Stimulated activated CD8-positive, alpha-beta memory T cell treated with anti-CD3 and anti-CD28 coated beads, Interleukin-4, amount 100 ng/mL, for 24 hours (primary cell): ENCODE data around the gene ZNF83.
A peak's percentile ranks its signal among the peaks of the same experiment; 100 is the strongest.
"Not testable (repeated sequence)": the region's sequence is repeated elsewhere in the genome, so short reads cannot be mapped to it uniquely, and the experiment has no call there.

Experiments used
- DNase-seq: peaks from one replicate; pipeline ENCODE4 v3.0.0-alpha.2; 2020; ENCODE audit warnings: low read depth

ZNF83 gene

GRCh38 chr19:52639996-52640395 lies 1.8 kb upstream of the ZNF83 start:
- DNase-seq = no peak

GRCh38 chr19:52638601-52639000 lies 446 bp upstream of the ZNF83 start:
- DNase-seq = no peak

- DNase-seq = no peak
Observed at GRCh38 chr19:52635786-52636570, 2.2 kb downstream of the ZNF83 start.

- not testable (repeated sequence) for DNase-seq
Observed at GRCh38 chr19:52627441-52627840, 10.7 kb downstream of the ZNF83 start.

- DNase-seq = no peak
Observed at GRCh38 chr19:52626915-52627314, 11.2 kb downstream of the ZNF83 start.

- no peak for DNase-seq
Observed at GRCh38 chr19:52622261-52622660, 15.9 kb downstream of the ZNF83 start.

GRCh38 chr19:52621376-52621775 lies 16.8 kb downstream of the ZNF83 start:
- DNase-seq = no peak

- DNase-seq = no peak
Observed at GRCh38 chr19:52613299-52613906, 24.8 kb downstream of the ZNF83 start.

- DNase-seq = no peak
Observed at GRCh38 chr19:52603558-52604207, 34.5 kb downstream of the ZNF83 start.

- no peak for DNase-seq
Observed at GRCh38 chr19:52602941-52603340, 35.2 kb downstream of the ZNF83 start.

GRCh38 chr19:52601974-52602366 lies 36.2 kb downstream of the ZNF83 start:
- not testable (repeated sequence) for DNase-seq

GRCh38 chr19:52601025-52601973 lies 36.9 kb downstream of the ZNF83 start:
- peak; percentile 94 for DNase-seq

GRCh38 chr19:52600639-52601024 lies 37.5 kb downstream of the ZNF83 start:
- no peak for DNase-seq

- DNase-seq = no peak
Observed at GRCh38 chr19:52599241-52599640, 38.9 kb downstream of the ZNF83 start.

GRCh38 chr19:52593441-52593840 lies 44.7 kb downstream of the ZNF83 start:
- DNase-seq = not testable (repeated sequence)

- DNase-seq = no peak
Observed at GRCh38 chr19:52592301-52592700, 45.9 kb downstream of the ZNF83 start.

- DNase-seq = no peak
Observed at GRCh38 chr19:52590728-52591127, 47.4 kb downstream of the ZNF83 start.

GRCh38 chr19:52585604-52586003 lies 52.6 kb downstream of the ZNF83 start:
- no peak for DNase-seq

GRCh38 chr19:52584736-52585440 lies 53.3 kb downstream of the ZNF83 start:
- no peak for DNase-seq

GRCh38 chr19:52570000-52570861 lies 67.9 kb downstream of the ZNF83 start, which contains the start of gene ZNF701:
Gene ZNF701 (plus strand): TSS chr19:52570287. CDS start chr19:52574148, 3,861 bp downstream.
- peak; percentile 88 for DNase-seq
